Ascending aorta (tissue), 2 donors: ENCODE data around the gene SGSH. TPM values are rescaled to one million over a fixed set of nuclear protein-coding genes. Genes with fewer than 3 reads are reported as not detected.

ENCODE experiments used
- DNase-seq, 2 donors: peaks; one replicate each; pipeline ENCODE4 v3.0.0-alpha.2; 2019; ENCODE audit warnings: low spot score in 2 of 2
- H3K27ac ChIP-seq, 2 donors: fragments of 200-600 bp; sonication (generic); one replicate each; pipeline ENCODE4 v1.5.1; 2016 to 2017; ENCODE audit warnings: mild to moderate bottlenecking in 1 of 2
- H3K27me3 ChIP-seq: fragments of 200-600 bp; sonication (generic); one replicate; pipeline ENCODE4 v1.5.1; 2017
- H3K36me3 ChIP-seq, 2 donors: fragments of 200-600 bp; sonication (generic); one replicate each; pipeline ENCODE4 v1.5.1; 2016
- H3K4me1 ChIP-seq, 2 donors: fragments of 200-600 bp; sonication (generic); one replicate each; pipeline ENCODE4 v1.5.1; 2016 to 2017; ENCODE audit warnings: mild to moderate bottlenecking in 1 of 2
- H3K4me3 ChIP-seq, 2 donors: fragments of 200-600 bp; sonication (generic); one replicate each; pipeline ENCODE4 v1.5.1; 2016 to 2017; ENCODE audit warnings: mild to moderate bottlenecking in 1 of 2
- H3K9me3 ChIP-seq, 2 donors: fragments of 200-600 bp; sonication (generic); one replicate each; pipeline ENCODE4 v1.5.1; 2016
- intact Hi-C: fragments of 100-400 bp; cut with DNase I; formaldehyde crosslinking; loops from one replicate; pipeline ENCODE4 v1.15.1; 2023
- total RNA-seq: library from RNA; depleted of rRNA; stranded (reverse); fragments of >200 nt; gene quantifications from one replicate; pipeline ENCODE4 v1.1.0, GENCODE V29; 2016
- TF ChIP-seq, protein P1 (sequence below), 3 experiments: fragments of 200-600 bp in 2 of 3; fragments of 450-650 bp in 1 of 3; sonication (generic) in 2 of 3; IDR thresholded peaks; one replicate each; pipeline ENCODE4 v1.5.1; 2016 to 2019; ENCODE audit warnings: antibody characterized with exemption in 3 of 3, mild to moderate bottlenecking in 1 of 3, moderate library complexity in 1 of 3

SGSH gene
- total RNA-seq, 1 donor from 2014 or later = 50.9 TPM

DNA sequence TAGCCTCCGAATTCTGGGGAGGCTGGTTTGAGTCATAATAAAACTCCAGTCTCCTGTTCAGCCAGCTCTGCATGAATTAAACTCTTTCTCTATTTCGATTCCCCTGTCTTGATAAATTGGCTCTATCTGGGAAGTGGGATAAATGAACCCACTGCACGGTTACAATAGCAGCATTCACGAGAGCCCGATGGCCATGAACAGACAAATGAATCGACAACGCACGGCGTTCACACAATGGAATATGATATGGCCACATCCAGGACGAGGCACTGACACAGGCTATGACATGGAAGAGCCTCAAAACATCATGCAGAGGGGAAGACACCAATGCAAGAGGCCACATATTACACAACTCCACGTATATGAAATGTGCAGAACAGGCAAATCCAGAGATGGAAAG is 55.9 kb downstream of the SGSH start:
- Histone ChIP-seq H3K4me3 (no peak overlapping the region), H3K27me3 (no peaks in the 10 kb centered on the region), H3K9me3 (no peaks in the 10 kb centered on the region), H3K4me1 (no peaks in the 10 kb centered on the region), H3K27ac (no peak overlapping the region), H3K36me3 (no peaks in the 10 kb centered on the region)
- no peak for DNase-seq
- intact Hi-C loops = no loop called here
- TF ChIP-seq, protein P1, sequence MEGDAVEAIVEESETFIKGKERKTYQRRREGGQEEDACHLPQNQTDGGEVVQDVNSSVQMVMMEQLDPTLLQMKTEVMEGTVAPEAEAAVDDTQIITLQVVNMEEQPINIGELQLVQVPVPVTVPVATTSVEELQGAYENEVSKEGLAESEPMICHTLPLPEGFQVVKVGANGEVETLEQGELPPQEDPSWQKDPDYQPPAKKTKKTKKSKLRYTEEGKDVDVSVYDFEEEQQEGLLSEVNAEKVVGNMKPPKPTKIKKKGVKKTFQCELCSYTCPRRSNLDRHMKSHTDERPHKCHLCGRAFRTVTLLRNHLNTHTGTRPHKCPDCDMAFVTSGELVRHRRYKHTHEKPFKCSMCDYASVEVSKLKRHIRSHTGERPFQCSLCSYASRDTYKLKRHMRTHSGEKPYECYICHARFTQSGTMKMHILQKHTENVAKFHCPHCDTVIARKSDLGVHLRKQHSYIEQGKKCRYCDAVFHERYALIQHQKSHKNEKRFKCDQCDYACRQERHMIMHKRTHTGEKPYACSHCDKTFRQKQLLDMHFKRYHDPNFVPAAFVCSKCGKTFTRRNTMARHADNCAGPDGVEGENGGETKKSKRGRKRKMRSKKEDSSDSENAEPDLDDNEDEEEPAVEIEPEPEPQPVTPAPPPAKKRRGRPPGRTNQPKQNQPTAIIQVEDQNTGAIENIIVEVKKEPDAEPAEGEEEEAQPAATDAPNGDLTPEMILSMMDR (IDR thresholded peaks at IDR 0.05) = no peak

DNA sequence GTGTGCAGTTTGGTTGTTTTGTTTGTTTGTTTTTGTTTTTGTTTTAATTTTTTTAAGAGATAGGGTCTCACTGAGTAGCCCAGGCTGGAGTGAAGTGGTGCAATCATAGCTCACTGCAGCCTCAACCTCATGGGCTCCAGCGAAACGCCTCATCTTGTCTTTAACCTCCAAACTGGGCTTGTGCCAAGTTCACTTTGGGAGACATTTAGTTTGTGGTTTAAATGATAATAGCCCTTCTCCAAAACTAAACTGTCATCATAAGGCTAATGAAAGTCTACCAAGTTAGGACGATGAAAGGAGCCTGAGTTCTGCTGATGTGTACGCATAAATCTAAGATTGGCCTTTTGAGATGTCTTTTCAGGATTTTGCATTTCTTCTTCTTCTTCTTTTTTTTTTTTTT is 56.8 kb downstream of the SGSH start:
- no peaks in the 10 kb centered on the region for H3K9me3 ChIP-seq
- H3K4me1 ChIP-seq = no peaks in the 10 kb centered on the region
- TF ChIP-seq, protein P1 (IDR thresholded peaks at IDR 0.05) = no peak
- no peaks in the 10 kb centered on the region for H3K27me3 ChIP-seq
- H3K4me3 ChIP-seq = no peak overlapping the region
- intact Hi-C loops = no loop called here
- DNase-seq = no peak
- no peaks in the 10 kb centered on the region for H3K36me3 ChIP-seq
- no peak overlapping the region for H3K27ac ChIP-seq

DNA sequence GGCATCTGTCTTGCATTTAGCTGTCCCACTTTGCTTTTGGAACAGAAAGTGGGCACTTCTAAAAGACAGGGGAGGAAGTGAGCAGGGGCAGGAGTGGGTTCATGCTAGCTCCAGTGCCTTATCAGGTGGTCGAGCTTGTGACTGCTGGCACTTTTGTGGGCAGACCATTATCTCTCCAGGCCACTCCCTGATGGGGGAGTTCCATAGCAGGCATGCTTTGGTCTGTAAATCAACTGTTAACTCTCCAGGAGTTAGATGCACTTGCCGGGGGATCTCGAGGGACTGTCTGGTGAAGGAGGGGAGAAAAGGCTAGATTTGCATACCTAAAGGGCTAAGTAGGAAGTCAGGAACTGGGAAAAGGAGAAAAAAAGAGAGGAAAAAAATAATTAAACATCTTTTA is 59.6 kb downstream of the SGSH start:
- TF ChIP-seq, protein P1 (IDR thresholded peaks at IDR 0.05) = no peak

More for the DNA sequence above, 59.6 kb downstream of the SGSH start:
- Histone ChIP-seq H3K36me3 (no peaks in the 10 kb centered on the region), H3K27ac (no peak overlapping the region), H3K4me1 (no peaks in the 10 kb centered on the region), H3K4me3 (no peak overlapping the region), H3K9me3 (no peaks in the 10 kb centered on the region), H3K27me3 (no peaks in the 10 kb centered on the region)
- DNase-seq = no peak
- intact Hi-C loops = no loop called here

Other genes with a start within 250 kb of the SGSH start
- 55.6 TPM for gene TBC1D16, start 184.5 kb downstream of the SGSH start, total RNA-seq
- gene CCDC40, start 183.7 kb downstream of the SGSH start, total RNA-seq = 5.4 TPM
- gene GAA, start 118.8 kb downstream of the SGSH start, total RNA-seq = 91.6 TPM
- gene EIF4A3, start 73.2 kb downstream of the SGSH start, total RNA-seq = 78.9 TPM
- gene CARD14, start 50.3 kb downstream of the SGSH start, total RNA-seq = 1.1 TPM
- 25.8 TPM for gene SLC26A11, start 94 bp upstream of the SGSH start, total RNA-seq
- 155 TPM for gene RNF213, start 40.5 kb upstream of the SGSH start, total RNA-seq
- 18.0 TPM for gene ENDOV, start 194.8 kb upstream of the SGSH start, total RNA-seq